ENCODE data around the gene RPSA. TPM values are rescaled to one million over a fixed set of nuclear protein-coding genes. Genes with fewer than 3 reads are reported as not detected.

RPSA gene
- total RNA-seq, 2 experiments from 2014 or later = 1,930 to 1,974 TPM

DNA sequence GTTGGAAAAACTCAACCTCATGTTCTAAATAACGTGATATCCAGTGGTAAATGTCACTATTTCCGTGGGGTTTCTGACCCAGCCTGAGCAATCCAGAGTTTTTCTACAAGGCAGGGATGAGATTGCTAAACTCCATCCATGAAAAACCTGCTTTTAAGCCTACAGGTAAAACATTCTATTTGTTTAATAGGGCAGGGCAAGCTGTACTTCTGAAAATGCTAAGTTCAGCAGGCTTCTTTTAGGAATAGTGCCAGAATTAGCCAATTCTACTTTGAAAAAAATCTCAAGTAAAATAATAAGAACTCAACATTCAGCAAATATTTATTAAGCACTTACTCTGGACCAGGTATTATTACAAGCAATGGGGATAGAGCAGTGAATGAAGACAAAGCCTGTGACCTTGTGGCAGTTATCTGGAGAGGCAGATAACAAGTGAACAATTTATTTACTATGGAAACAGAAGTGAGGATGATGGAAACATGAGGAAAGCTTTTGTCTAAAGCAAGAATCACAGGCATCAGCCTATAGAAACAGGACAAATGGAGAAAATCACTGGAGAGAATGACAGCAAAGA, 13.3 kb downstream of the RPSA start:
- H3K27me3 Mint-ChIP-seq = peaks cover 4% of the 10 kb centered on the region

DNA sequence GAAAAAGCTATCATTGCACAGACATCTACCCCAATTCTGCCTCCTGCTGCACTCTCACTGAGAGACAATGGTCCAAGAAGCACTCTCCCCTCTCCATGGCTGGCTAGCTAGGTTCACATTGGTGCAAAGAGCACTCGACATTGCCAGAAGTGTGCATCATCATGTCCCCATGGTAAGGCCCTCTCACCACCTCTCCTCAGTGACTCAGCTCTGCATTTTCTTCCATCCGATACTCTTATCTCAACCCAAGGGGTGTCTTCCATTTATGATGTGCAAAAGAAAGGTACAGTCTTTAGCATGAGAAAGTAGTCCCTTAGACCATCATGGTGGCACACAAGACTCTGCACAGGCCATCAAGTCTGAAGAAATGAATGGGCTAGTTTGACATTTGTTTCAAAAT, 14.0 kb downstream of the RPSA start:
- Mint-ChIP-seq H3K9me3 (no peaks in the 10 kb centered on the region), H3K4me1 (ENCODE audit: low read depth) (peaks cover 7% of the 10 kb centered on the region), H3K4me3 (no peak overlapping the region), H3K36me3 (ENCODE audit: low read depth) (peaks cover 9% of the 10 kb centered on the region), H3K27ac (no peak overlapping the region), H3K27me3 (peaks cover 4% of the 10 kb centered on the region)
- CTCF ChIA-PET = no interaction called here
- intact Hi-C loops (cut with DNase I, micrococcal nuclease) = no loop called here
- no peak for ATAC-seq (ENCODE audit: poor library complexity)
- no peaks in the 10 kb centered on the region for H3K27me3 ChIP-seq (ENCODE audit: control insufficient read depth in 1 of 2, insufficient read depth in 2 of 2, low read length in 2 of 2)
- no peaks in the 10 kb centered on the region for H3K9me3 ChIP-seq (ENCODE audit: control insufficient read depth in 1 of 2, insufficient read depth in 1 of 2, low read length in 2 of 2)
- H3K36me3 ChIP-seq (ENCODE audit: insufficient read depth, low read length) = no peaks in the 10 kb centered on the region
- peaks cover 2% of the 10 kb centered on the region for H3K4me1 ChIP-seq (ENCODE audit: insufficient read depth, low read length)
- no peak overlapping the region for H3K4me3 ChIP-seq (ENCODE audit: low read length)
- POLR2A ChIA-PET = no interaction called here
- no peak for TF ChIP-seq CTCF (IDR thresholded peaks at IDR 0.05)
- DNase-seq = no peak
- no peak overlapping the region for H3K27ac ChIP-seq (ENCODE audit: low read depth in 1 of 2, low read length in 2 of 2)

More for the DNA sequence above, 13.3 kb downstream of the RPSA start:
- Histone ChIP-seq H3K4me3 (ENCODE audit: low read length) (no peak overlapping the region), H3K27me3 (ENCODE audit: control insufficient read depth in 1 of 2, insufficient read depth in 2 of 2, low read length in 2 of 2) (no peaks in the 10 kb centered on the region), H3K36me3 (ENCODE audit: insufficient read depth, low read length) (no peaks in the 10 kb centered on the region), H3K9me3 (ENCODE audit: control insufficient read depth in 1 of 2, insufficient read depth in 1 of 2, low read length in 2 of 2) (no peaks in the 10 kb centered on the region), H3K27ac (ENCODE audit: low read depth in 1 of 2, low read length in 2 of 2) (no peak overlapping the region), H3K4me1 (ENCODE audit: insufficient read depth, low read length) (peaks cover 2% of the 10 kb centered on the region)
- Mint-ChIP-seq H3K9me3 (no peaks in the 10 kb centered on the region), H3K4me1 (ENCODE audit: low read depth) (peaks cover 7% of the 10 kb centered on the region), H3K4me3 (no peak overlapping the region), H3K36me3 (ENCODE audit: low read depth) (peaks cover 11% of the 10 kb centered on the region), H3K27ac (no peak overlapping the region)
- no peak for DNase-seq
- POLR2A ChIA-PET = no interaction called here
- intact Hi-C loops (cut with DNase I, micrococcal nuclease) = loop anchor here in 1 of 2 experiments (5.0 kb wide), 1 partner anchor 38 kb away; the partner anchor contains the start of gene SLC25A38
- ATAC-seq (ENCODE audit: poor library complexity) = no peak
- TF ChIP-seq CTCF (IDR thresholded peaks at IDR 0.05) = no peak
- CTCF ChIA-PET = no interaction called here

- no peak for DNase-seq
- ChIA-PET CTCF (no interaction called here), POLR2A (interaction anchor here (0.9 kb wide), 1 partner anchor 16 kb away, joined by 3 read pairs; no protein-coding TSS in a partner anchor)
- Histone ChIP-seq H3K27me3 (ENCODE audit: control insufficient read depth in 1 of 2, insufficient read depth in 2 of 2, low read length in 2 of 2) (no peaks in the 10 kb centered on the region), H3K27ac (ENCODE audit: low read depth in 1 of 2, low read length in 2 of 2) (no peak overlapping the region), H3K9me3 (ENCODE audit: control insufficient read depth in 1 of 2, insufficient read depth in 1 of 2, low read length in 2 of 2) (no peaks in the 10 kb centered on the region), H3K36me3 (ENCODE audit: insufficient read depth, low read length) (no peaks in the 10 kb centered on the region), H3K4me1 (ENCODE audit: insufficient read depth, low read length) (no peaks in the 10 kb centered on the region), H3K4me3 (ENCODE audit: low read length) (no peak overlapping the region)
- intact Hi-C loops (cut with DNase I, micrococcal nuclease) = no loop called here
- no peak for ATAC-seq (ENCODE audit: poor library complexity)
- H3K36me3 Mint-ChIP-seq (ENCODE audit: low read depth) = peaks cover 9% of the 10 kb centered on the region
- peaks cover 4% of the 10 kb centered on the region for H3K27me3 Mint-ChIP-seq
- H3K27ac Mint-ChIP-seq = no peak overlapping the region
- TF ChIP-seq CTCF (IDR thresholded peaks at IDR 0.05) = no peak
- H3K4me3 Mint-ChIP-seq = no peak overlapping the region
- H3K9me3 Mint-ChIP-seq = no peaks in the 10 kb centered on the region
- no peaks in the 10 kb centered on the region for H3K4me1 Mint-ChIP-seq (ENCODE audit: low read depth)
These were observed 17.0 kb downstream of the RPSA start for GRCh38 chr3:39423436-39423970.

All from CD4-positive, alpha-beta T cell (primary cell).